OCI-LY3 (cell line): Measurements from ENCODE around the gene MKNK2.

Experiments used
- CTCF ChIP-seq: fragments of 200-600, 300-600 bp; sonication (generic); IDR thresholded peaks from 2 replicates; pipeline ENCODE4 v1.5.1; 2014; ENCODE audit warnings: antibody characterized with exemption, low read length, low read depth
- EZH2phosphoT487 ChIP-seq: fragments of 200-600 bp; shearing (Covaris generic); IDR thresholded peaks from 2 replicates; pipeline ENCODE4 v1.6.1; 2018; ENCODE audit warnings: antibody characterized with exemption, mixed run types, low read depth

GRCh38 chr19:2062770-2063169 is 11.7 kb upstream of the MKNK2 start:
- TF ChIP-seq CTCF (no peak), EZH2phosphoT487 (no peak)
